Nucleus accumbens (tissue), 56 donors: ENCODE results near the gene GATAD1.
A peak's percentile ranks its signal among the peaks of the same experiment; 100 is the strongest.
"Not testable (repeated sequence)": the region's sequence is repeated elsewhere in the genome, so short reads cannot be mapped to it uniquely, and the experiment has no call there.

Experiments
- DNase-seq, 56 donors: peaks; one replicate each; lab custom pipeline; 2025; lab: John Stamatoyannopoulos, UW

Gene GATAD1

GRCh38 chr7:92436612-92437445 lies 10.5 kb upstream of the GATAD1 start:
- DNase-seq = no peak

GRCh38 chr7:92437956-92438491 lies 9.3 kb upstream of the GATAD1 start:
- DNase-seq = no peak

GRCh38 chr7:92442720-92443119 lies 4.6 kb upstream of the GATAD1 start:
- not testable (repeated sequence) for DNase-seq

GRCh38 chr7:92446869-92447344 lies 375 bp upstream of the GATAD1 start:
- peak in 6 of 56 donors; percentile 32 to 51 (median 35) for DNase-seq

- DNase-seq = peak in 44 of 56 donors; percentile 0 to 69 (median 25)
These were observed 994 bp downstream of the GATAD1 start for GRCh38 chr7:92448205-92448747.

- DNase-seq = no peak
These were observed 4.4 kb downstream of the GATAD1 start for GRCh38 chr7:92451645-92452044.

- DNase-seq = no peak
These were observed 9.0 kb downstream of the GATAD1 start for GRCh38 chr7:92456236-92456635.

- no peak for DNase-seq
These were observed 12.8 kb downstream of the GATAD1 start for GRCh38 chr7:92460109-92460508.

- DNase-seq = no peak
These were observed 13.2 kb downstream of the GATAD1 start for GRCh38 chr7:92460510-92460909.

- DNase-seq = peak in 12 of 56 donors; percentile 0 to 31 (median 4)
These were observed 14.0 kb downstream of the GATAD1 start for GRCh38 chr7:92461027-92462003.

GRCh38 chr7:92462560-92462959 lies 15.3 kb downstream of the GATAD1 start:
- DNase-seq = no peak

- no peak for DNase-seq
These were observed 17.2 kb downstream of the GATAD1 start for GRCh38 chr7:92464515-92464914.

- DNase-seq = no peak
These were observed 19.4 kb downstream of the GATAD1 start for GRCh38 chr7:92466682-92467081.

- DNase-seq = not testable (repeated sequence)
These were observed 21.3 kb downstream of the GATAD1 start for GRCh38 chr7:92468589-92468988.

- DNase-seq = not testable (repeated sequence)
These were observed 26.7 kb downstream of the GATAD1 start for GRCh38 chr7:92473989-92474388.

- not testable (repeated sequence) for DNase-seq
These were observed 28.0 kb downstream of the GATAD1 start for GRCh38 chr7:92475261-92475770.

- not testable (repeated sequence) for DNase-seq
These were observed 28.7 kb downstream of the GATAD1 start for GRCh38 chr7:92475851-92476590.

GRCh38 chr7:92477681-92478080 lies 30.4 kb downstream of the GATAD1 start, which contains the start of gene ERVW-1:
Gene ERVW-1, minus strand, starts transcription at chr7:92477946. Its CDS starts 7,565 bp downstream, at chr7:92470381.
- DNase-seq = not testable (repeated sequence)

- DNase-seq = no peak
These were observed 30.8 kb downstream of the GATAD1 start for GRCh38 chr7:92478095-92478494.
